A549 (cell line): ENCODE results near the gene RNF32. TPM values are rescaled to one million over a fixed set of nuclear protein-coding genes. Genes with fewer than 3 reads are reported as not detected.

ENCODE experiments used
- ATAC-seq, 2 experiments: fragments of 200-7000 bp in 1 of 2; fragments of >200 bp in 1 of 2; cut with Nextera tagmentation in 1 of 2; cut with Tn5 transposase in 1 of 2; 3 replicates each; pipeline versions ENCODE4 v1.8.0 to v1.9.1; 2018 to 2020; ENCODE audit warnings: mild to moderate bottlenecking in 1 of 2, moderate library complexity in 1 of 2
- CTCF ChIA-PET: fragments of 300-600 bp; sonication (Branson Sonifier 250); formaldehyde crosslinking; extraction: SDS; loops from one replicate; lab custom pipeline; 2021; ENCODE audit warnings: antibody characterized with exemption, inconsistent platforms; lab: Yijun Ruan, JAX
- POLR2A ChIA-PET: fragments of 350-600 bp; formaldehyde crosslinking; extraction: SDS; loops from one replicate; lab custom pipeline; 2021; ENCODE audit warnings: antibody characterized with exemption, inconsistent platforms; lab: Yijun Ruan, JAX
- DNase-seq, 2 experiments: peaks; one replicate each; pipeline versions ENCODE4 v3.0.0 to v3.0.0-alpha.2; 2011 to 2016; ENCODE audit warnings: low read depth in 1 of 2, low spot score in 1 of 2
- FAIRE-seq: peaks from 2 replicates; lab custom pipeline; 2011; peaks lifted over from hg19 to GRCh38; lab: Jason Lieb, UNC
- H3K27ac ChIP-seq, 2 experiments: fragments of >200 bp; sonication (Bioruptor Twin); formaldehyde crosslinking; 3 replicates each; pipeline ENCODE4 v1.5.1; 2016 to 2017
- H3K4me1 ChIP-seq: fragments of >200 bp; sonication (Bioruptor Twin); formaldehyde crosslinking; 3 replicates; pipeline ENCODE4 v1.6.1; 2016
- H3K4me2 ChIP-seq: fragments of >200 bp; sonication (Bioruptor Twin); formaldehyde crosslinking; 3 replicates; pipeline ENCODE4 v1.6.1; 2016
- H3K4me3 ChIP-seq: fragments of >200 bp; sonication (Bioruptor Twin); formaldehyde crosslinking; 3 replicates; pipeline ENCODE4 v1.5.1; 2016
- H3K9me3 ChIP-seq: fragments of >200 bp; sonication (Bioruptor Twin); formaldehyde crosslinking; 3 replicates; pipeline ENCODE4 v1.6.1; 2016
- CBX2 ChIP-seq: fragments of 200-600 bp; sonication (generic); IDR thresholded peaks from 2 replicates; pipeline ENCODE4 v1.6.1; 2016; ENCODE audit warnings: low read depth, mild to moderate bottlenecking, borderline replicate concordance
- CBX8 ChIP-seq: fragments of 200-600 bp; sonication (generic); IDR thresholded peaks from 2 replicates; pipeline ENCODE4 v1.6.1; 2016
- CHD2 ChIP-seq: fragments of 150-350 bp; IDR thresholded peaks from 2 replicates; pipeline ENCODE4 v1.6.1; 2014; ENCODE audit warnings: low read length; ENCODE audit not compliant: partially characterized antibody
- CHD4 ChIP-seq: fragments of 200-600 bp; sonication (generic); IDR thresholded peaks from 2 replicates; pipeline ENCODE4 v1.6.1; 2016; ENCODE audit warnings: antibody characterized with exemption, mild to moderate bottlenecking, borderline replicate concordance
- EHMT2 ChIP-seq: fragments of 200-600 bp; sonication (generic); IDR thresholded peaks from 2 replicates; pipeline ENCODE4 v1.6.1; 2016; ENCODE audit warnings: antibody characterized with exemption, low read depth, mild to moderate bottlenecking, moderate library complexity
- EP300 ChIP-seq, 2 experiments: fragments of >200 bp; sonication (Bioruptor Twin); formaldehyde crosslinking; IDR thresholded peaks; 2 replicates in 1 of 2; 3 replicates in 1 of 2; pipeline ENCODE4 v1.6.1; 2016 to 2017
- FOSL2 ChIP-seq, 2 experiments: fragments of 450-650 bp in 1 of 2; fragments of >200 bp in 1 of 2; sonication (Bioruptor Twin) in 1 of 2; formaldehyde crosslinking; IDR thresholded peaks; 2 replicates each; pipeline versions ENCODE4 v1.5.0 to v1.6.1; 2016 to 2020; ENCODE audit warnings: mild to moderate bottlenecking in 1 of 2, moderate library complexity in 1 of 2
- GATA3 ChIP-seq: IDR thresholded peaks from 2 replicates; pipeline ENCODE4 v1.6.1; 2012; ENCODE audit warnings: borderline replicate concordance
- HDAC2 ChIP-seq: fragments of 200-600 bp; sonication (generic); IDR thresholded peaks from 2 replicates; pipeline ENCODE4 v1.6.1; 2016
- HOXA7 ChIP-seq: fragments of 250-450 bp; sonication (Bioruptor Pico); IDR thresholded peaks from 2 replicates; pipeline ENCODE4 v1.5.0; 2020; ENCODE audit warnings: mild to moderate bottlenecking, moderate library complexity
- HOXB5 ChIP-seq: fragments of 250-450 bp; sonication (Bioruptor Pico); IDR thresholded peaks from 2 replicates; pipeline ENCODE4 v1.5.0; 2020; ENCODE audit warnings: mild to moderate bottlenecking, moderate library complexity
- JUN ChIP-seq, 2 experiments: fragments of >200 bp; sonication (Bioruptor Twin); formaldehyde crosslinking; IDR thresholded peaks; 2 replicates in 1 of 2; 3 replicates in 1 of 2; pipeline ENCODE4 v1.6.1; 2016 to 2017
- MYC ChIP-seq: IDR thresholded peaks from 2 replicates; pipeline ENCODE4 v1.6.1; 2012; ENCODE audit warnings: mild to moderate bottlenecking, inconsistent platforms, low read length, improper control_type of control experiment, borderline replicate concordance
- NFE2L2 ChIP-seq: fragments of 150-350 bp; conservative IDR thresholded peaks from 2 replicates; pipeline ENCODE4 v1.6.1; 2014; ENCODE audit warnings: low read length
- NPAS2 ChIP-seq: fragments of 250-450 bp; sonication (Bioruptor Pico); IDR thresholded peaks from 2 replicates; pipeline ENCODE4 v1.8.0; 2022; ENCODE audit warnings: mild to moderate bottlenecking, moderate library complexity, borderline replicate concordance
- NR3C1 ChIP-seq: fragments of >200 bp; sonication (Bioruptor Twin); formaldehyde crosslinking; IDR thresholded peaks from 3 replicates; pipeline ENCODE4 v1.6.1; 2017
- PHF8 ChIP-seq: fragments of 200-600 bp; sonication (generic); IDR thresholded peaks from 2 replicates; pipeline ENCODE4 v1.6.1; 2016; ENCODE audit warnings: low read depth, mild to moderate bottlenecking, antibody characterized with exemption, moderate library complexity, borderline replicate concordance
- RFX5 ChIP-seq: fragments of 450-650 bp; IDR thresholded peaks from 2 replicates; pipeline ENCODE4 v1.7.1; 2014; ENCODE audit warnings: antibody characterized with exemption, mild to moderate bottlenecking, moderate library complexity
- SMC3 ChIP-seq: fragments of >200 bp; sonication (Bioruptor Twin); formaldehyde crosslinking; IDR thresholded peaks from 3 replicates; pipeline ENCODE4 v1.6.1; 2018; ENCODE audit warnings: inconsistent platforms
- ZC3H11A ChIP-seq: fragments of 450-650 bp; IDR thresholded peaks from 2 replicates; pipeline ENCODE4 v1.6.1; 2014; ENCODE audit warnings: antibody characterized with exemption, mild to moderate bottlenecking
- ZNF302 ChIP-seq: fragments of 250-450 bp; sonication (Bioruptor Pico); IDR thresholded peaks from 2 replicates; pipeline ENCODE4 v1.9.0; 2021; ENCODE audit warnings: inconsistent platforms, mild to moderate bottlenecking, moderate library complexity
- ZSCAN20 ChIP-seq: fragments of 250-450 bp; sonication (Bioruptor Pico); IDR thresholded peaks from 2 replicates; pipeline ENCODE4 v1.8.0; 2022; ENCODE audit warnings: mild to moderate bottlenecking, moderate library complexity
- WGBS: methylation state at CpG from one replicate; pipeline ENCODE4 v1.1.6; 2017; ENCODE audit errors: missing lambda C conversion rate; 5-methylcytosine and 5-hydroxymethylcytosine counted together
- polyA plus RNA-seq, 4 experiments: library from polyadenylated mRNA; depleted of rRNA in 3 of 4; stranded (reverse); fragments of >200 nt; fragmentation: RNase III in 1 of 4; extraction: RNeasy Plus Mini Kit Qiagen cat#74134 plus additional on column Dnase treatment in 1 of 4; gene quantifications; 2 replicates in 3 of 4; 3 replicates in 1 of 4; pipeline ENCODE4 v1.2.3, GENCODE V29; 2011 to 2017
- TF ChIP-seq, protein P1 (sequence below): IDR thresholded peaks from 2 replicates; pipeline ENCODE4 v1.6.1; 2012
- TF ChIP-seq, protein P2 (sequence below): IDR thresholded peaks from 2 replicates; pipeline ENCODE4 v1.6.1; 2012
- TF ChIP-seq, protein P3 (sequence below): fragments of 250-450 bp; sonication (Bioruptor Pico); IDR thresholded peaks from 2 replicates; pipeline ENCODE4 v1.5.0; 2020; ENCODE audit warnings: low read depth, mild to moderate bottlenecking, moderate library complexity
- TF ChIP-seq, protein P4 (sequence below): IDR thresholded peaks from 2 replicates; pipeline ENCODE4 v1.6.1; 2012; ENCODE audit warnings: low read depth, borderline replicate concordance

The RNF32 gene
- polyA plus RNA-seq, 2 of the 4 experiments (the other 2 are of a cell fraction): 1.8 to 2.8 TPM

DNA sequence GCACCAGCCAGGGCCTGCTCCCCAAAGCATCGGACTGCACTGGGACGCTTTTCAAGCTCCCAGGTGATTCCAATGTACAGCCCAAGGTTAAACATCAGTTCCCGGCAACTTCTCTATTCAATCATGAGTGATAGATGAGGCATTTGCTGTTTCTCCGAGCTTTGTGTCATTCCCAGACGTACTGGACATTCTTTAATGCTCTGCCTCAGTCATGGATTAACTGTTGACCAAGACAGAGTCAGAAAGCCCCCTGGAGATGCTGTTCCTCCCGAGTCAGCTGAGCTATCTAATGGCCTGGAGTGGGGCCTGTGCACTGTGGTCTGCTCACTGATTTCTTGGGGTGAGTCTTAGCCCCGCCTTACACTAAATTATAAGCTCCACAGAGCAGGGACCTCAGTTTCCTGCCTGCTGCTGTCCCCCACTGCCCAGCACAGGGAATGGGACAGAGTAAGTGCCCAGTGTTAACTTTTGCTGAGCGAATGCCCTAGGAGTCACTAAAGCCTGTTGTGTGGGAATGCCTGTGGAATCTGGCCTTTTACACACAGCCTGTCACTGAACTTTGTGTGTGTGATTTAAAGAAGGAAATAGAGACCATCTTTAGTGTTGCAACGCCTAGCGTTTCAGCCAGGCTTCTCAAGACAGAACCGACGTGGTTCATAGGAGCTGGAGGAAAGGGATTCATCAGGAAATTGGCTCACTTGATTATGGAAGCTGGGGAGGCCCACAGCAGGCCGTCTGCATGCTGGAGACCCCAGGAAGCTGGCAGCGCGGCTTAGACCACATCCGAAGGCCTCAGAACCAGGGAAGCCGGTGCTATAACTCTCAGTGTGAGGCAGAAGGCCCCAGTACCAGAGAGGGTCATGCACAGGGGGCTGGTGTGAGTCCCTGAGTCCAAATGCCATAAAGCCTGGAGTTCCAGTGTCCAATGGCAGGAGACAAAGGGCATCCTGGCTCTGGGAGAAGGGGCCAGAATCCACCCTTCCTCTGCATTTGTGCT is 29.3 kb upstream of the RNF32 start:
- POLR2A ChIA-PET: no interaction called here
- FAIRE-seq (no peak), ATAC-seq (no peak)
- H3K4me1 ChIP-seq: no peaks in the 10 kb centered on the region
- H3K9me3 ChIP-seq: no peaks in the 10 kb centered on the region
- no peak overlapping the region for H3K4me3 ChIP-seq
- 69% methylated on average over 17 of the region's 17 CpGs for WGBS
- no peak overlapping the region for H3K4me2 ChIP-seq
- no peak for TF ChIP-seq ZC3H11A
- no peak for TF ChIP-seq EHMT2
- TF ChIP-seq NFE2L2: no peak
- no peak for TF ChIP-seq JUN (IDR thresholded peaks at IDR 0.05)
- TF ChIP-seq HOXA7 (CRISPR knock-in tag): no peak
- TF ChIP-seq, protein P1, sequence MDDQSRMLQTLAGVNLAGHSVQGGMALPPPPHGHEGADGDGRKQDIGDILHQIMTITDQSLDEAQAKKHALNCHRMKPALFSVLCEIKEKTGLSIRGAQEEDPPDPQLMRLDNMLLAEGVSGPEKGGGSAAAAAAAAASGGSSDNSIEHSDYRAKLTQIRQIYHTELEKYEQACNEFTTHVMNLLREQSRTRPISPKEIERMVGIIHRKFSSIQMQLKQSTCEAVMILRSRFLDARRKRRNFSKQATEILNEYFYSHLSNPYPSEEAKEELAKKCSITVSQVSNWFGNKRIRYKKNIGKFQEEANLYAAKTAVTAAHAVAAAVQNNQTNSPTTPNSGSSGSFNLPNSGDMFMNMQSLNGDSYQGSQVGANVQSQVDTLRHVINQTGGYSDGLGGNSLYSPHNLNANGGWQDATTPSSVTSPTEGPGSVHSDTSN: no peak
- TF ChIP-seq ZSCAN20 (CRISPR knock-in tag): no peak
- TF ChIP-seq SMC3: no peak
- TF ChIP-seq MYC: no peak
- TF ChIP-seq CBX2: no peak
- TF ChIP-seq NR3C1: no peak
- TF ChIP-seq CHD2: no peak
- no peak for TF ChIP-seq GATA3
- TF ChIP-seq, all 56 proteins: peak for 0
- CTCF ChIA-PET: interaction anchor here (0.6 kb wide), 2 partner anchors 152 to 813 kb away, joined by 3 read pairs; no protein-coding TSS in a partner anchor
- no peak for DNase-seq
- no peak overlapping the region for H3K27ac ChIP-seq

DNA sequence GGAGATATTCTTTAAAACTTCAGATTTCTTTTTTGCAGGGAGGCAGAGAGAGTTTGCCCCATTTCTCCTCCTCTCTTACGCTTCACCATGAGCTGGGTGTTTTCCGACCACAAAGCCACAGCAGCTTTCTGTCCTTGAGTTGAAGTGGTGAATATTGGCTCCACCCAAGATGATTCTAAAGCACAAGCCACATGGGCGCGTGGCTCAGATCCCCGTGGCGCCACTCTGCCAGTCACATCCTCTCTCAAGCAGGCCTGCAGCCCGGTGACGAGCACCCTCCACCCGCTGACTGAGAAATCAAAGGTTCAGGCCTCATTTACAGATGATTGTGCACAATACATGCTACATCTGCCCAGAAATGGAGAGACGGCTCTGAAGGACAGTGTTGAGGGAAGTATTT is 27.6 kb upstream of the RNF32 start:
- ChIA-PET CTCF (no interaction called here), POLR2A (no interaction called here)
- no peak for TF ChIP-seq FOSL2 (IDR thresholded peaks at IDR 0.05)
- TF ChIP-seq FOSL2 (CRISPR knock-in tag; IDR thresholded peaks at IDR 0.05): no peak
- TF ChIP-seq HOXB5 (CRISPR knock-in tag): no peak
- TF ChIP-seq CBX8: no peak
- TF ChIP-seq, protein P2, sequence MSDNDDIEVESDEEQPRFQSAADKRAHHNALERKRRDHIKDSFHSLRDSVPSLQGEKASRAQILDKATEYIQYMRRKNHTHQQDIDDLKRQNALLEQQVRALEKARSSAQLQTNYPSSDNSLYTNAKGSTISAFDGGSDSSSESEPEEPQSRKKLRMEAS: no peak
- no peak for TF ChIP-seq ZNF302 (CRISPR knock-in tag)
- DNase-seq: no peak
- no peak overlapping the region for H3K4me2 ChIP-seq
- no peak for FAIRE-seq
- WGBS: 96% methylated on average over 9 of the region's 10 CpGs
- H3K9me3 ChIP-seq: no peaks in the 10 kb centered on the region
- no peaks in the 10 kb centered on the region for H3K4me1 ChIP-seq
- ATAC-seq: no peak
- no peak overlapping the region for H3K4me3 ChIP-seq
- H3K27ac ChIP-seq: no peak overlapping the region

DNA sequence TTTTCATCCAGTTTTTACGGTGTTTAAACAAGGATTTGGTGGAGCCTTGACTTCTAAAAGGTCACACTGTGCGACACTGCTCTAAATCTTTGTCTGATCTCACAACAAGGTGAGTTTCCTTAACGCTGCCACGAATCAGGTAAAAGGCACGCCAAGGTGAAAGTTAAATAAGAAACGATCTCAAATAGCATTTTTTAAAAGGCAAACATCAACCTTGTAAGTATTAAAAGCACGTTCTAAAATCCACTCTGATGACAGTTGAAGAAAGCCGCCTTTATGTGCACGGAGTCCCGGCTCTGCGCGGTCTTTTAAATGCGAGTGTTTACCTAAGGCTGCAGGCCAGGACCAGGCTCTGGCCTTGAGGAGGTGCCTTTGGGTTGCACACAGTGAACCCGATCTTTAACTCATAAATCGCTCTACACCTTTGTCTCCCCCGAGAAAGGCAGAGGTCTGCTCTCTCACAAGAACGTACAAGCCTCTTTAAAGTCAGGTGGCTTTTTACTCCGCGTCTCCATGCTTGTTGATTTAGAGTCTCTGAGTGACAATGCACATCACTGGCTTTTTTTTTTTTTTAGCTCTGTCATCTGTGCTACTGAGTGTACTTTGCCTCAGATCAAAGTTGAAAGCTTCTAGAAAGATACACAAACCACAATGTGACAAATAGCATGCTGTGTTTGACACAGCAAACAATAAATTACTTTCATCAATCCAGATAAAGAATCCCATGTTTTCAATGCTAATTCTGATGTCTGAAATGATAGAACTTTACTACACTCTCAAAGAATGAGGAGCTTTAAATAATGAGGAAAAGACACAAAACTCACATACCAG is 25.9 kb upstream of the RNF32 start:
- H3K4me1 ChIP-seq: no peaks in the 10 kb centered on the region
- TF ChIP-seq RFX5 (no peak), EP300 (IDR thresholded peaks at IDR 0.05) (no peak), ZC3H11A (no peak), PHF8 (no peak), HDAC2 (no peak), NPAS2 (CRISPR knock-in tag) (no peak), NFE2L2 (no peak), CHD4 (no peak)
- TF ChIP-seq, protein P3, sequence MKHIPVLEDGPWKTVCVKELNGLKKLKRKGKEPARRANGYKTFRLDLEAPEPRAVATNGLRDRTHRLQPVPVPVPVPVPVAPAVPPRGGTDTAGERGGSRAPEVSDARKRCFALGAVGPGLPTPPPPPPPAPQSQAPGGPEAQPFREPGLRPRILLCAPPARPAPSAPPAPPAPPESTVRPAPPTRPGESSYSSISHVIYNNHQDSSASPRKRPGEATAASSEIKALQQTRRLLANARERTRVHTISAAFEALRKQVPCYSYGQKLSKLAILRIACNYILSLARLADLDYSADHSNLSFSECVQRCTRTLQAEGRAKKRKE: no peak
- TF ChIP-seq, protein P4, sequence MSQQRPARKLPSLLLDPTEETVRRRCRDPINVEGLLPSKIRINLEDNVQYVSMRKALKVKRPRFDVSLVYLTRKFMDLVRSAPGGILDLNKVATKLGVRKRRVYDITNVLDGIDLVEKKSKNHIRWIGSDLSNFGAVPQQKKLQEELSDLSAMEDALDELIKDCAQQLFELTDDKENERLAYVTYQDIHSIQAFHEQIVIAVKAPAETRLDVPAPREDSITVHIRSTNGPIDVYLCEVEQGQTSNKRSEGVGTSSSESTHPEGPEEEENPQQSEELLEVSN: no peak
- ChIA-PET CTCF (no interaction called here), POLR2A (no interaction called here)
- ATAC-seq (no peak), FAIRE-seq (no peak), DNase-seq (no peak)
- no peaks in the 10 kb centered on the region for H3K9me3 ChIP-seq
- no peak overlapping the region for H3K4me2 ChIP-seq
- H3K4me3 ChIP-seq: no peak overlapping the region
- H3K27ac ChIP-seq: no peak overlapping the region
- WGBS: 83% methylated on average over 19 of the region's 19 CpGs
